GM18508 (cell line): Measurements from ENCODE around the gene GBA2.

Source experiments
- ATAC-seq: cut with Tn5 transposase; IDR thresholded peaks from one replicate; pipeline ENCODE4 v1.9.1; 2021; ENCODE audit warnings: moderate number of reproducible peaks; ENCODE audit not compliant: insufficient read depth, unreplicated experiment

GBA2 gene

GRCh38 chr9:35718721-35719511, 30.1 kb downstream of the GBA2 start:
- ATAC-seq: no peak

GRCh38 chr9:35717132-35717870, 31.7 kb downstream of the GBA2 start:
- ATAC-seq: no peak

GRCh38 chr9:35716230-35716629, 32.8 kb downstream of the GBA2 start:
- ATAC-seq: no peak

- no peak for ATAC-seq
Measured at GRCh38 chr9:35714579-35715252, 34.3 kb downstream of the GBA2 start.

- ATAC-seq: no peak
Measured at GRCh38 chr9:35714123-35714522, 34.9 kb downstream of the GBA2 start.

GRCh38 chr9:35713578-35713977, 35.5 kb downstream of the GBA2 start:
- no peak for ATAC-seq

GRCh38 chr9:35712762-35713400, 36.1 kb downstream of the GBA2 start:
- no peak for ATAC-seq

- ATAC-seq: no peak
Measured at GRCh38 chr9:35711501-35712428, 37.3 kb downstream of the GBA2 start.

- no peak for ATAC-seq
Measured at GRCh38 chr9:35710818-35711500, 38.1 kb downstream of the GBA2 start.

GRCh38 chr9:35708146-35708545, 40.9 kb downstream of the GBA2 start:
- no peak for ATAC-seq

GRCh38 chr9:35706951-35707350, 42.1 kb downstream of the GBA2 start:
- no peak for ATAC-seq

- ATAC-seq: no peak
Measured at GRCh38 chr9:35705836-35706430, 43.1 kb downstream of the GBA2 start.

GRCh38 chr9:35705372-35705771, 43.7 kb downstream of the GBA2 start:
- no peak for ATAC-seq

GRCh38 chr9:35703906-35704672, 44.9 kb downstream of the GBA2 start:
- no peak for ATAC-seq

GRCh38 chr9:35702696-35703095, 46.3 kb downstream of the GBA2 start:
- no peak for ATAC-seq

- ATAC-seq: no peak
Measured at GRCh38 chr9:35700942-35701341, 48.1 kb downstream of the GBA2 start.

- no peak for ATAC-seq
Measured at GRCh38 chr9:35700031-35700430, 49.0 kb downstream of the GBA2 start.

GRCh38 chr9:35698231-35698630, 50.8 kb downstream of the GBA2 start:
- ATAC-seq: no peak
